Epithelial cell of prostate (primary cell): ENCODE data around the gene S1PR3.
A peak's percentile ranks its signal among the peaks of the same experiment; 100 is the strongest.
"Not testable (repeated sequence)": the region's sequence is repeated elsewhere in the genome, so short reads cannot be mapped to it uniquely, and the experiment has no call there.

Experiments
- DNase-seq: peaks from one replicate; pipeline ENCODE4 v3.0.0-alpha.2; 2011; ENCODE audit warnings: low read depth, low spot score
- H3K27ac ChIP-seq: fragments of 450-650 bp; 2 replicates; pipeline ENCODE4 v1.5.1; 2017; ENCODE audit warnings: mild to moderate bottlenecking

The S1PR3 gene

DNA sequence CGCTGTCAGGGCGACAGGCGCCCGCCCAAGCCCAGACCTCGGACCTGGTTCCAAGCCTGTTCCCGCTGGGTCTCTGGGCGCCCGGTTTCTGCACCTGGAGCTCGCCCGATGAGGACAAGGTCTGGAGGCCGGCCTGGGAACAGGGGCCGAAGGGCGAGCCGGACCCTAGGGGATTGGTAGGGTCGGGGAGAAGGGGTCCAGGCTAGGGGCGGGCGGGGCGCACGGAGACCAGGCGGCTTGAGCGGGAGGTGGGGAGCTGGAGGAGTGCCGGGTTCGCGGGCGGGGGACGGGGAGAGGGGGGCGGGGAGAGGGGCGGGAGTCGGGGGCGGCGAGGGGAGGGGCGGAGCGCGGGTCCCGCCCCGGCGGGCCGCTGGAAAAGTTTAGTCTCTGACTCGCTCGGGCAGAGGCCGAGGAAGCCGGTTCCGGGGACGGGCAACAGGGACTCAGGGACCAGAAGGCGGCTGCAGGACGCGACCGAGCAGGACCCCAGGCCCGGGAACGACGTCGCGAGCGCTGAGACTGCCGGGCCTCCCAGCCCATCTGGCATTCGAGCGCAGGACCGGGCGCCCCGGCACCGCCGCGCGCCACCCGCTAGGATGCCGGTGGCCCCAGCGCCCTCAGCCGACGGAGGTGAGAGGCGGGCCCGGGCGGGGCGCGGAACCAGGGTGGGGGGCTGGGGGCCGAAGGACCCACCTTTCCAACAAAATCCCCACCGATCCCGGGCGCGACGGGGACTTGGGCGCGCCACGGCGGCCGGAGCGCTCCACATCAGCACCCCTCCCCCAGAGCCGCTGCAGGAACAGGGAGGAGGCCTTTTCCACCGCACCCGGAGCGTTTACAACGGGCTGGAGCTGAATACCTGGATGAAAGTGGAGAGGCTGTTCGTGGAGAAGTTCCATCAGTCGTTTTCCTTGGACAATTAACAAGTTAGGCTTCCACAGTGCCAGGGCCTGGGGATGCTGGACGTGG lies at the start of gene S1PR3:
Gene S1PR3 (plus strand): TSS at position 403 of the 969 bp plus-strand sequence. CDS start 9,733 bp downstream, outside the sequence.
- H3K27ac ChIP-seq, result no peak within 1 kb of the TSS
- no peak for DNase-seq

DNA sequence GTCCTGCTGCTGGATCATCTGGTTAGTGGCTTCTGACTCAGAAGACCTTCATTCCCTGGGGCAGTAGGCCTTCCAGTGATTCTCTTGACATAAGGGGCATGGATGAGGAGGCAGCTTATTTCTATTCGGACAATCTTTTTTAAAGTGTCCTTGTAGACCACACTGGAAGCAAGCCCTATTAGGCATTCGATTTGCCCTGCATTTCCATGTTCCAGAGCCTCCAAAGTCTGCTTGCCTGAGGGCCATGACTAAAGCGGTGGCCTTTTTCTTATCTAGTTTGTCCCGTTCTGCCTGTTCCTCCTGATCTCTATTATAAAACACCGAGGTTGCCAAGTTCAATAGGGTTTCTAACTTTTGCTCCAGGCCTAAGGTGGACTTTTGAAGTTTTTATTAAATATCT lies 49.7 kb upstream of the S1PR3 start:
- not testable (repeated sequence) for DNase-seq, H3K27ac ChIP-seq

DNA sequence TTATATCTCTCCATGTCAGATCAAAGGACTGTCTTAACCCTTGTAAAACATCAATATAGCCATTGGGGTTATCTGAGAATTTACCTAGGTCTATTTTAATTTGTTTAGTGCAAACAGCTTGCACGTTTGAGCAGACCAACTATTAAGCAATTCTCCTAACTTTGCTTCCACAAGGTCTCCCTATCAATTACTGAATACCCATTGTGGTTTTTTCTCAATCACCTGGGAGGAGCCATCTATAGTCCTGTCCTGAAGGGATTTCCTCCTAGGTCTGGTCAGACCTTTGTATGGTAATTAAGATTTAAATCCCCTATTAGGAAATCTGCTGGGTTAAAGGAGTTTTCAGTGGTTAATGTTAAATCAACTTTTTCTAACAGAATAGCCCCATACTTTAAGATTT lies 48.9 kb upstream of the S1PR3 start:
- DNase-seq, result no peak
- no peak overlapping the region for H3K27ac ChIP-seq

DNA sequence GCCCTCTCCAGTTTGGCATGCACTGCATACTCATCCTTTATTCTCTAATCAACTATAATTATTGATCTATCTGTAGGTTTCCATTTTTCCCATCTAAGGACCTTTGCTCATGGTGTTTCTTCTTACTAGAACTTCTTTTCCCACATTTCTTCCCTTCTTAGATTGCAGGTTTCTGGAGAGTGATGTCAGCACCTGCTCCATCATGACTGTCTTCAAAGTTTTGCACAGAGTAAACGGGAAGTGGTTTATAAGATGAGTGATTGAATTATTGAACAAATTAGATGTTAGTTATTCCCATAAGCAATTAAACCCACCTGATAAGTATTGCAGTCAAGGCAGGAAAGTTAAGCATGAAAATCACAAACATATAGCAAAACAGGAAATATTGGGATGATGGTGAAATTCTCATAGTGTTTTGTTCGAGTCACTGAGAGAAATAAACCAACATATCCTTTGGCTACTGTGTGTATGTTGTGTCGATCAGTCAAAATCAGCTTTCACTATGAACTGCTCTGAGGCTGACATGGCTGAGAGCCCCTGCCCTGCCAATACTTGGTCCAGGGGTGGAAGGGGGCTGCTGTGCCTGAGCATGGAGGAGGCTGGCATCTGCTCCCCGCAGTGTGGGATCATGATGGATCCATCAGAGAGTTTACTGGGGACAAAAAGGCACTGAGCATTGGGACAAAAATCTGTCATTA lies 45.5 kb upstream of the S1PR3 start:
- H3K27ac ChIP-seq, result no peak overlapping the region
- no peak for DNase-seq

DNA sequence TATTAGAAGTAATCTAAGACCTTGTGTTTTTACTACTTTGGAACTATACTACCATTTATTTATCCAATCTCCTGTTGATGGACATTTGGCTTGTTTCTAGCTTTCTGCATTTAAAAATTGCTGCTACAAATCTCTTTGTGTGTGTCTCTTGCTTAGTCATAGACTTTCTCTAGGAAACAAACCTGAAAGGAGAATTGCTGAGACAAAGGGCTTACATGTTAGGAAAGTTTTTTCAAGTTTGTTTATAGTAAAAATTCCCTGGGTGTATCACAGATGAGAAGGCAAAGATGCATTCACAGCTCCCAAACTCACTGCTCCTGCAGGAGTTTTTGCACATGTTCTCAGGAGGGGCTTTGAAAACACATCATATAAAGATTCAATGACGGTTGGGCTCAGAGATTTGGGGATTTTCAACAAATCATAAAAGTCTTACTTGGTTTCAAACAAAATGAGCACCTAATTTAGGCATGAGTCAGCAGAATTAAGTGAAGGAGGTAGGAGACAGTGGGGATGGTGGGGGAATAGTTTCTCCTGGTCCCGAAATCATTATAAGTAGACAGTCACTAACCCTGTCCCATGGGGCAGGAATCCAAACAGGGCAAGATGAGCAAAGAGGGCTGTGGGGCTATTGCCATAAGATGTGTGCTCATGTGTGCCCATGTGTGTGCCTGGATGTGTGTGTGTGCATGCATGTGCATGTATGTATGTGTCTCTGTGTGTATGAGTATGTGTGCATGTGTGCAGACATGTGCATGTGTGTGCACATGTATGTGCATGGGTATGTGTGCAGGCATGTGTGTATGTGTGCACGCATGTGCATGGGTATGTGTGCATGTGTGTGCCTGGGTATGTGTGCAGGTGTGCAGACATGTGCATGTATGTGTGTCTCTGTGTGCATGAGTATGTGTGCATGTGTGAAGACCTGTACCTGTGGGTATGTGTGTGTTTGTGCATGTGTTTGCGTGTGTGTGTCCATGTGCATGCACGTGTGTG lies 43.4 kb upstream of the S1PR3 start:
- H3K27ac ChIP-seq, result no peak overlapping the region
- DNase-seq, result no peak

DNA sequence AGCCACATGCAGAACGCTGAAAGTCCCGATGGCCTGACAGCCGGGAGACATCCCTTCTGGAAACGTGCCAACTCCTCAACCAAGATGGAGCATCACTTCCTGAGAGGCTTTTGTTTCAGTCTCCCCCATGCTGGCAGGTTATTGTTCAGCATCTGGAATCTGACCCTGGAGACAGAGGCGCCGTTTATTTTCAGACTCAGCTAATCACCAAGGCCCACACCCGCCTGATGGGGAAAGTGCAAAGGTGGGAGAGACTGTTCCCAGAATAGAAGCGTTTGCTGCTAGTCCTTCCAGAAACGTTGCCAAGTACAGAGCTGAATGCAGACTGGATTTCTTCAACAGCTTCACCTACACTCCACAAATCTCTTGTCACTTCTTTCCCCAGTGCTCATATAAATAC lies 41.8 kb upstream of the S1PR3 start:
- H3K27ac ChIP-seq, result no peak overlapping the region
- DNase-seq, result no peak

DNA sequence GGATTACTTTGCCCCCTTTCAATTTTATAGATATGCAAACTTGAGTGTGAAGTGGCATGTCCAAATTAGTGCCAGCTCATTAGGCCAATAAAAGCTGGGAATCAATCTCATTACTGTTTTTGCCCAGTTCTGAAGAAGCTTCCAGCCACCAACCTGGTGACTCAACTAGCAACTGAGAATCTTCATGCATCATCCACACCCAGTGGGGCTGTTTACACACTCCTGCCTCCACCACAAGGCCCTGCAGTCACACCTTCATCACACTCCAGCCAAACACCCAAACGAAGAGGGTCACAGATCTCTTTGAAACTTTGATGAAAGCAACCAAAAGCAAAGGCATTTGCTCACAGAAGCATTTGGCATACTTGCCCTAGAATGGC lies 41.3 kb upstream of the S1PR3 start:
- no peak overlapping the region for H3K27ac ChIP-seq

DNA sequence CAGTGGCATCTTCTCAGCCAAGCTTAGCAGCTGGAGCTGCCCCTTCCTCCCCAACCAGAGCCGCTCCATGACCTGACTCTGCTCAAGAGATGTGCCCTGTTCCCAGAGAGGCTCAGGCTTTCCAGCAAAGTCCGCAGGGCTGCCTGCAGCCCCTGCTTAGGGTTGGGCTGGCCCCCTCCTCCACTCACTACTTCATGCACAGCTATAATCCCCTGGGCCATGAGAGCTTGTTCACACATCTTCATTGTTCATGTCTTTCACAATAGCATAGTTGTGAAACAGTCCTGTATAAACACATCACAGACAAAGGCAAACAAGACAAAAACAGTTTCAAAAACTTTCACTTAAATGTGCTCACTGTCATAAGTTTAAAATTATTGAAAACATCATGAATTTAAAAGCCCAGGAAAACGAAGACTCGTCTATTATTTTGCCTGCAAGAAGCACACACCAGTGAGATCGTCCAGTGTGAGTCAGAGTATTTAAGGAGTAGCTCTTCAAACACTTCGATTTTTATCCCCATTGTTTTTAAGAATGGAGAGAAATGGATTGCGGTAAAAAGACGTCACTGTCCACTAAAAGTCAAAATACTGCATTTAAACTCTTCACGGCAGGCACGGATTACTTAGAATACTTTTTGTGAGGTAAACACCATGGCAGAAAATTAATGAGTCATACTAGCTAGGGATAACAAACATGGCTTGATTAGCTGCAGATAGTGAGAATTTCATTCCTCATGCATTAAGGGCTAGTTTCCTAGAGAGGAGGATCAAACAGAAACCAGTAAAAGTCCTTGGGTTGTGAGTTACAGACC lies 40.7 kb upstream of the S1PR3 start:
- H3K27ac ChIP-seq, result no peak overlapping the region
- DNase-seq, result no peak

More for the DNA sequence above, 41.3 kb upstream of the S1PR3 start:
- DNase-seq, result peak; percentile 67

DNA sequence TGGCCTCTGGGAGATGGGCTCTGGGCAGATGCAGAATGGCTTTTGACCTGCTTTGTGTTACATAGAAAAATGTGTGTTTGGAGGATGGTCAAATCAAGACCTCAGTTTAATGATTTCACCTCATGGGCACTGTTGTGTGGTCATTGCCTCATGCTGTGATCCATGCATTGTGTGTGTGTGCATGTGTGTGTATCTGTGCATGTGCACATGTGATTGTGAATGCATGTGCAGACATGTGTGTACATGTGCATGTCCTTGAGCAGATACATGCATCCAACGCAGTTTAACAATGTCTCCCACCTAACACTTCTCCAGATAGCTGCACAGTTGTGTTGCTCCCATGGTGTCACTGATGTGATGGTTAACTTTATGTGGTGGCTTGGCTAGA lies 40.1 kb upstream of the S1PR3 start:
- no peak overlapping the region for H3K27ac ChIP-seq

DNA sequence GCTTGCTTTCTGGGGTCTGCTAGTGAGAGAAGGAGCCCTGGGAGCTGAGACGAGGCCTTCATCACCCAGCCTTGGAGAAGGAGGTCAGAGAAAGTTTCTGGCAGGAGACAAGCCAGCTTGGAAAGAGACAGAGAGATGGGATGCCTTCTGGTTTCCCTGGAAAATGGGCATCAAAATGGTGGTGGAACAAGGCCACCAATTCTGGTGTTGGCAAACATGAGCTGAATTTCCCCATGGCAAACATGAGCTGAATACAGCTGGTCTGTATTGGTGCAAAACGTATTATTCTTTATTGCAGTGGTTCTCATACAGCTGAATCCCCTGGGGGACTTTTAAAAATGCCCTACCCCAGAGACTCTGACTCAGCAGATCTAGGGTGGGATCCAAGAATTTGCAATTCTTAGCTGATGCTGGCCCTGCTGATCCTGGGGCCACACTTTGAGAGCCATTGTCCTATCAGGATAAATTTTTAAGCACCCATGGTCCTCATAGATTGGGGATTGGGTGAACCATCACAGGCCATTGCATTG lies 39.1 kb upstream of the S1PR3 start:
- no peak for DNase-seq
- no peak overlapping the region for H3K27ac ChIP-seq

More for the DNA sequence above, 40.1 kb upstream of the S1PR3 start:
- DNase-seq, result no peak

DNA sequence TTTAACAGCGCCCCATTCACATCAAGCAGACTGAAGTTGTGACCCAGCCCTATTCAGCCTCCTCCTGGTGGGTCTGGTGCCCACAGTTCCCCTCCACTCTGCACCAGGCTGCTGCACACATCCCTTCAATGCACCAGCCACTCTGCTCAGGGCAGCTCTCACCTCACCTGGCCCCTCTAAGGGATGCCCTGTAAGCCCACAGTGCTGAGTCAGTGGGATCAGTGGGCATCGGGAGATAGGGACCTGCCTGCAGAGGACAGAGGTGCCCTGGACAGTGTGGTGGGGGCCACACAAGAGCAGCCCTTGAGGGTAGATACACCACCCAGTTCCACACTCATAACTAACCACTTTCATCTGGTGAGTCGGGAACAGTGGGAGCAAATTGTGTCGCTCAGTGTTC lies 38.3 kb upstream of the S1PR3 start:
- DNase-seq, result no peak
- H3K27ac ChIP-seq, result no peak overlapping the region

DNA sequence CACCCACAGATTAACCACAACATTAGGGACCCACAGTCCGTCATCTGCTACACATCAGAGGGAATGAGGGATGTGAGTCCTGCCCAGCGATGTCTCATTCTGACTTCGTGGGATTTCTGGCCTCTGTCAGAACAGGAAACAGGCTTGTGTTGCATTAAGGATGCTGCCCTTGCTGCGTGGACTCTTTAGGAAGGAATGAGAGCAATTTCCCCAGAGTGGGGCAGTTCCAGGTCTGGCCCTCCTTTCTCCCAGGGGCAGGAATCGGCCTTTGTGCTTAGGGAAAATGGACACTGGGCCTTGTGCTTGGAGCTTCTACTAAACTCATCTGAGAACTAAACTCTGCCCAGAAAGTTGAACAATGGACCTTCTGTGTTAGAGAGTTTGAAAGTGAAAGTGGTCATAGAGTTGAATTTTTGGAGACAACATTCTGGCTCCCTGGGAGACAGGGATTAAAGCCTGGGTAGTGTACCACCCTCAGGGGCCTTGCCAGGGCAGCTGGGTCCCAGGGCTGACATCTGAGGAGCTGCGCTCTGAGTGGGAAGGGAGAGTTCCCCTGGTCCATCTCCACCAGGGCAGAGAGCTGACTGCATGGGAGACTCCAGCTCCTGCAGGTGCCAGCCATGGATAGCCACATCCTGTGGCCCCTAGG lies 37.8 kb upstream of the S1PR3 start:
- no peak overlapping the region for H3K27ac ChIP-seq
- DNase-seq, result no peak

DNA sequence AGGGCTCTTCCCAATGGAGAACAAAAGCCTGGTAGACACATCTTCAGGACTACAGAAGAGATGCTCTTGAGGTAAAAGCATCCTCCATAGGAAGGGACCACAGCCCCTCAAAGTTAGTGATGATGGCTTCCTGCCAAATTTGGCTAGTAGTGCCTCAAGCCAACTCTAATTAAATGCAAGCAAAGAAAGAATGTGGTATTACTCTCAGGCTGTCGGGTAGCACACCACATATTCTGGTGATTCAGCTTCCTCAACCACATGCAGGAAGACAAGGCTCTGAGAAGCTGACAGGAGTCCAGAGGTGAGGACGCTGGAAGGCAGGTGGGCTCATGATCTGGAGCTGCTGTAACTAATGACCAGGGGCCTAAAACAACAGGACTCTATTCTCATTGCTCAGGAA lies 37.2 kb upstream of the S1PR3 start:
- no peak overlapping the region for H3K27ac ChIP-seq
- DNase-seq, result no peak

DNA sequence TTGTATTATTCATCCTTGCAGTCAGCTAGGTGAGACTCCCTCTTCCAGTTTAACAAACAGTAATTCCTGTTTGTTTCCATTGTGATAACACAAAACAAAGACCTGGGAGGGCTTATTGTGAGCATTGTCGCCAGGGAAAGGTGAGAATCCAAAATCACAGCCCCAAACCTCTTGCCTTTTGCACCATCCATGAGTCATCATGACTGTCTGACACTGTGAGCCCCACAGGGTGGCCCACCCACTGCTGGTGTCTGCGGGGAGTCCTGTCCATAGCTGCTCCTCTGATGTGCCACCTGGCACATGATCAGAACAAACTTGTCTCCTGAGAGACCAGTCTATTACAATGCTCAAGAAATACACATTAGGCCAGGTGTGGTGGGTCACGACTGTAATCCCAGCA lies 33.7 kb upstream of the S1PR3 start:
- no peak overlapping the region for H3K27ac ChIP-seq
- DNase-seq, result no peak

DNA sequence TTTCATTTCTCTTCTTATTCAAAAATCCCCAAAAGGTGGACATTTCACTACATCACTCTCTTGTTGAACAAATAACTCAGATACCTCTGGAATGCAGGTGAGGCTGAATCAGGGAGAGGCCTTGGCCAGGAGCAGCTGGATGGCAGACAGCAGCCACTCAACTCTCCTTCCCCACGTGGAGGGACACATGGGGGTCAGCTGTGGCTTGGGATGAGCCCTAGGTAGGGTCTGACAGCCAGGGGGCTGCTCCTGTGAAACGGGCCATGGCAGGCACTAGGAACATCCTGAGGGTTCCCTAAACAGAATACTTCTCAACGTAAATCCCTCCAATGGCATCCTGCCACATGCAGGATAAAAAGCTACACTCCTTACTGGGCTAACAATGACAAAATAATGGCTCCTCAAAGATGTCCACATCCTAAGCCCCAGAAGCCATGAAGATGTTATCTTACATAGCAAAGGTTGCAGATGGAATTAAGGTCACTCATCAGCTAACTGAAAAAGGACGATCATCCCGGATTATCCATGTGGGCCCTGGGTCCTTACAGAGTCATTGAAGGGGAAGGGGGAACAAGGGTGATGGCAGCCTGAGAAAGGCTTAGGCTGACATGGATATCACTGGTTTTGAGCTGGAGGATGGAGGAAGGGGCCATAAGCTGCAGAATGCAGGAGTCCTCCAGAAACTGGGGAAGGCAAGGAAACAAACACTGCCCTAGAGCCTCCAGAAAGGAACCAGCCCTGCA lies 31.4 kb upstream of the S1PR3 start:
- no peak overlapping the region for H3K27ac ChIP-seq
- no peak for DNase-seq

DNA sequence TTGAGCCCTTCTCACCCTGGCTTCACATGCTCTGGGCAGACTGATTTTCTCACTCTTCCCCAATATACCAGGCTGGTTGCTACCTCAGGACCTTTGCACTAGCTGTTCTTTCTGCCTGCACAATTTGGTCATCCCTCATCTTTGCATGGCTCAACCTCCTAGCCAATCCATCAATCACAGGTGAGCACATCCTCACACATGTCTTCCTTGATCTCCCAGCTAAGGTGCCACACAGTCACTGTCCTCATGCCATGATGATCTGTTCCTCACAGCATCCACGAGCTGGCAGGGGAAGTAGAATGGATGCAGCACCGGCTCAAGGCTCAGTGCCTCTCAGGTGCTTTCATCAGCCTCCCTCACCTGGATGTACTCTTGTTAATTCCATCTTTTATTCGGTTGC lies 30.6 kb upstream of the S1PR3 start:
- no peak overlapping the region for H3K27ac ChIP-seq
- no peak for DNase-seq

DNA sequence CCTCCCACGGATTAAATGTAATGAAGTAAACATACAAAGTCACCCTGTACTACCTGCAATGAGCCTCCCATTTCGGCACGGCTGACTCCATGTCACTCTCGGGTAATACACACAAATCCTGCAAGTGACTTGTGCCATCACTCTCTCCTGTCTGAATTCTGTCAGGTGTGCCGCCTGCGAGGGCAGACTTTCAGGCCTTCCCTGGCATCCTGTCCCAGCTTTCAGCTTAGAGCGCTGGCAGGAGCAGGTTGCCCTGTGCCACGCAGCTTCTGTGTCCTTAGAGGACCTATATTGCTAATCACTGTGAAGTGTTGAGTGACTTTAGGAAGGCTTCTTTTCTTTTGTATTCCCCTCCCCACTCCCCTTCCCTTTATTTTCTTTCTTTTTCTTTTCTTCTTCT lies 25.8 kb upstream of the S1PR3 start:
- H3K27ac ChIP-seq, result no peak overlapping the region
- no peak for DNase-seq
